Measurements from ENCODE around the gene ERGIC3. TPM values are rescaled to one million over a fixed set of nuclear protein-coding genes. Genes with fewer than 3 reads are reported as not detected.

The ERGIC3 gene
- total and polyA plus RNA-seq, 2 of the 4 experiments (the other 2 are of a cell fraction): 434 to 438 TPM

DNA sequence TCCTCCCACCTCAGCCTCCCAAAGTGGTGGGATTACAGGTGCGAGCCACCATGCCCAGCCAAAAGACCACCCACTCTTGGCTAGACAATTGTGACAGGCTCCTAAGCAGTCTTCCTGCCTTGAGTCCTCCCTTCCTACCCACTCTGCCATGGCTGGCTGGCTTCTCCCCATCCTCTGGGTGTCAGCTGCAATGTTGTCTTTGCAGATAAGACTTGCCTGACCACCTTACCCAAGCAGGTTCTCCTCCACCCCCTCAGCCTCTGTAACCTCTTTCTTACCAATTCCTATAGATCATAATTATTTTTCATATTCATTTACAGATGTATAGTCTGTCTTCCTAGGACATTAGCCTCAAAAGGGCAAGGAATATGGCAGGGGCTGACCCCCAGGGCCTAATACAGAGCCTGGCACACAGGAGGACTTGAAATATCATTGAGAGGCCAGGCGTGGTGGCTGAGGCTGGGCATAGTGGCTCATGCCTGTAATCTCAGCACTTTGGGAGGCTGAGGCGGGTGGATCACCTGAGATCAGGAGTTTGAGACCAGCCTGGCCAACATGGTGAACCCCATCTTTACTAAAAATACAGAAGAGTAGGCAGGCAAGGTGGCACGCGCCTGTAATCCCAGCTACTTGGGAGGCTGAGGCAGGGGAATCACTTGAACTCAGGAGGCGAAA is 45.0 kb downstream of the ERGIC3 start:
- Histone ChIP-seq H3K4me2 (ENCODE audit: low read depth, low read length) (no peak overlapping the region), H4K91ac (ENCODE audit: insufficient read depth, low read depth, low read length) (no peak overlapping the region), H3K4ac (ENCODE audit: low read depth, low read length) (no peak overlapping the region), H3K4me3 (ENCODE audit: insufficient read depth, low read depth, low read length) (no peak overlapping the region), H3K23ac (ENCODE audit: low read depth, low read length) (no peak overlapping the region), H3K79me1 (ENCODE audit: low read depth in 1 of 2, low read length in 2 of 2) (no peaks in the 10 kb centered on the region), H3K18ac (ENCODE audit: low read depth, low read length) (no peak overlapping the region), H3K9me1 (ENCODE audit: insufficient read depth, low read length) (no peaks in the 10 kb centered on the region; the same call in 1 of the 2 replicates), H3K4me1 (ENCODE audit: control insufficient read depth, insufficient read depth, low read length) (no peaks in the 10 kb centered on the region), H3K14ac (replicated peaks; ENCODE audit: low read depth, low read length) (no peak overlapping the region), H3K27me3 (ENCODE audit: control insufficient read depth, insufficient read depth, low read length) (no peaks in the 10 kb centered on the region; the same call in 1 of the 2 replicates), H2AFZ (replicated peaks; ENCODE audit: low read length, poor library complexity) (no peak overlapping the region), H2BK5ac (ENCODE audit: low read depth, low read length, poor library complexity, severe bottlenecking) (no peak overlapping the region), H2BK120ac (ENCODE audit: low read depth, low read length) (no peak overlapping the region), H3K9me3 (ENCODE audit: control insufficient read depth, insufficient read depth, low read length) (no peaks in the 10 kb centered on the region), H2AK9ac (replicated peaks; ENCODE audit: low read depth, low read length, poor library complexity) (no peak overlapping the region), H2BK20ac (ENCODE audit: low read depth, low read length) (no peak overlapping the region), H4K5ac (ENCODE audit: low read depth, low read length) (no peak overlapping the region), H4K8ac (ENCODE audit: low read depth in 2 of 2, low read length in 2 of 2) (no peak overlapping the region), H3K27ac (ENCODE audit: insufficient read depth, low read length) (no peak overlapping the region), H3K9ac (ENCODE audit: low read depth, low read length) (no peak overlapping the region), H2BK15ac (ENCODE audit: low read depth, low read length) (no peak overlapping the region), H3K56ac (ENCODE audit: extremely low read depth, insufficient read depth, low read length) (no peak overlapping the region), H3K36me3 (ENCODE audit: control insufficient read depth, insufficient read depth, low read length) (no peaks in the 10 kb centered on the region), H2AK5ac (ENCODE audit: low read depth, low read length) (no peak overlapping the region), H4K20me1 (ENCODE audit: insufficient read depth, low read length) (no peaks in the 10 kb centered on the region)
- intact Hi-C loops (cut with micrococcal nuclease): no loop called here
- CTCF ChIA-PET: interaction anchor here (0.7 kb wide), 1 partner anchor 18 kb away, joined by 3 read pairs; no protein-coding TSS in a partner anchor
- dilution Hi-C loops (cut with HindIII; ENCODE audit: low sequenced_read_pairs, unreplicated experiment): no loop called here
- DNase-seq (no peak), ATAC-seq (ENCODE audit: low read depth) (no peak)
- no TSS peak for BruUV-seq (replicated peaks)
- 89% methylated on average over 1 of the region's 6 CpGs; no CpG with 5 or more reads in 1 of the 2 experiments for WGBS, 2 experiments (ENCODE audit: extremely low coverage in 2 of 2, insufficient read length in 1 of 2)
- in situ Hi-C loops (cut with MboI; ENCODE audit: low sequenced_read_pairs): no loop called here
- POLR2A ChIA-PET (ENCODE audit: unreplicated experiment): no interaction called here
- TF ChIP-seq POLR2A (IDR thresholded peaks at IDR 0.05; ENCODE audit: low read depth, low read length): no peak
- TF ChIP-seq RCOR1 (IDR thresholded peaks at IDR 0.05; ENCODE audit: insufficient replicate concordance, low read length): no peak
- TF ChIP-seq, protein P1, sequence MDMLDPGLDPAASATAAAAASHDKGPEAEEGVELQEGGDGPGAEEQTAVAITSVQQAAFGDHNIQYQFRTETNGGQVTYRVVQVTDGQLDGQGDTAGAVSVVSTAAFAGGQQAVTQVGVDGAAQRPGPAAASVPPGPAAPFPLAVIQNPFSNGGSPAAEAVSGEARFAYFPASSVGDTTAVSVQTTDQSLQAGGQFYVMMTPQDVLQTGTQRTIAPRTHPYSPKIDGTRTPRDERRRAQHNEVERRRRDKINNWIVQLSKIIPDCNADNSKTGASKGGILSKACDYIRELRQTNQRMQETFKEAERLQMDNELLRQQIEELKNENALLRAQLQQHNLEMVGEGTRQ (IDR thresholded peaks at IDR 0.05; ENCODE audit: low read depth, low read length): no peak
- no peak for TF ChIP-seq MAZ (IDR thresholded peaks at IDR 0.05; ENCODE audit: borderline replicate concordance, low read depth, low read length)
- no peak for TF ChIP-seq RAD21 (IDR thresholded peaks at IDR 0.05; ENCODE audit: low read length)
- TF ChIP-seq CHD1 (IDR thresholded peaks at IDR 0.05; ENCODE audit: low read depth, low read length): no peak
- TF ChIP-seq BHLHE40 (IDR thresholded peaks at IDR 0.05; ENCODE audit: low read depth, low read length): no peak
- TF ChIP-seq, protein P2, sequence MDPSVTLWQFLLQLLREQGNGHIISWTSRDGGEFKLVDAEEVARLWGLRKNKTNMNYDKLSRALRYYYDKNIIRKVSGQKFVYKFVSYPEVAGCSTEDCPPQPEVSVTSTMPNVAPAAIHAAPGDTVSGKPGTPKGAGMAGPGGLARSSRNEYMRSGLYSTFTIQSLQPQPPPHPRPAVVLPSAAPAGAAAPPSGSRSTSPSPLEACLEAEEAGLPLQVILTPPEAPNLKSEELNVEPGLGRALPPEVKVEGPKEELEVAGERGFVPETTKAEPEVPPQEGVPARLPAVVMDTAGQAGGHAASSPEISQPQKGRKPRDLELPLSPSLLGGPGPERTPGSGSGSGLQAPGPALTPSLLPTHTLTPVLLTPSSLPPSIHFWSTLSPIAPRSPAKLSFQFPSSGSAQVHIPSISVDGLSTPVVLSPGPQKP (IDR thresholded peaks at IDR 0.05; ENCODE audit: borderline replicate concordance, low read depth, low read length): no peak
- TF ChIP-seq CEBPB (IDR thresholded peaks at IDR 0.05; ENCODE audit: low read depth, low read length): no peak
- no peak for TF ChIP-seq MAFK (IDR thresholded peaks at IDR 0.05; ENCODE audit: low read depth, low read length)
- no peak for TF ChIP-seq FOS (IDR thresholded peaks at IDR 0.05; ENCODE audit: low read depth, low read length)
- TF ChIP-seq NFE2L2 (IDR thresholded peaks at IDR 0.05; ENCODE audit: low read depth, low read length): no peak

All from IMR-90 (cell line).